ENCODE measurements around the gene HELT. TPM values are rescaled to one million over a fixed set of nuclear protein-coding genes. Genes with fewer than 3 reads are reported as not detected.
A peak's percentile ranks its signal among the peaks of the same experiment; 100 is the strongest.

Gene HELT
- total RNA-seq, 1 donor from 2014 or later = not detected

DNA sequence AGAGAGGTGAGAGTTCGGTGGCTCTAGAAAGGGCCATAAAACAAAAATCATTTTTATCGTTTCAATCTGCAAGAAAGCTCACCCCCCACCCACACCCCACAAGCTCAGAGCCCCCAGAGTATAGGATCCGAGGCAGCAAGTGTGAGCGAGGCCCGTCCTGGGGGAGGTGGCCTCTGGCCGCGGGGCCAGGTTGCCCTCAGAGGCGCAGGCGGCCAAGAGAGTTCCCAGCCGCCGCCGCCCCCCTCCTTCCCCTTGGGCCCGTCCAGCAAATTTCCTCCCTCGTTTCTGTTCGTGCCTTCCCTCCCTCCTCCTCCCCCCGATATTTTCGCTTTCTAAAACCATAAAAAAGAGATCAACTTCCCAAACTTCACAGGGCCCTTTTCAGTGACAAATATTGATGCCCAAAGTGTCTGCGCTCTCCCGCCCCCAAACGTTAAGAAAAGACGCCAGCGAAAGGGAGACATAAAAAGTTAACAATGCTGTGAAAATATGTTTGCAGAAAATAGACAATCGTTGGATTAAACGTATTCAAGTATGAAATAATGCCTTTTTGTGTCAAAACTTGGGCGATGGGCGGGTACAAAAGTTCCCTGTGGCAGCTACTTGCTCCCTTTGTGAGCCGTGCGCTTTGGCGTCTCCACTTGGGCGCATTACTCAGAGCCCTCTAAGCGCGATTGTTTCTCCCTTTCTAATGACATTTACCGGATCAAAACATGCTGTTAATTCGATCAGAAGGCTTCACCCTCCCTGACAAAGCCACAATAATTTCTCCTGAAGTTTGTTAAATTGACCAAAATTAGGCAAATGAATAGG lies 1.1 kb upstream of the HELT start:
- Histone ChIP-seq H3K27ac (no peak overlapping the region), H3K4me1 (peaks cover 32% of the 10 kb centered on the region), H3K27me3 (peaks cover 11% of the 10 kb centered on the region), H3K9me3 (no peaks in the 10 kb centered on the region), H3K36me3 (no peaks in the 10 kb centered on the region), H3K4me3 (no peak overlapping the region)
- TF ChIP-seq, protein P1, sequence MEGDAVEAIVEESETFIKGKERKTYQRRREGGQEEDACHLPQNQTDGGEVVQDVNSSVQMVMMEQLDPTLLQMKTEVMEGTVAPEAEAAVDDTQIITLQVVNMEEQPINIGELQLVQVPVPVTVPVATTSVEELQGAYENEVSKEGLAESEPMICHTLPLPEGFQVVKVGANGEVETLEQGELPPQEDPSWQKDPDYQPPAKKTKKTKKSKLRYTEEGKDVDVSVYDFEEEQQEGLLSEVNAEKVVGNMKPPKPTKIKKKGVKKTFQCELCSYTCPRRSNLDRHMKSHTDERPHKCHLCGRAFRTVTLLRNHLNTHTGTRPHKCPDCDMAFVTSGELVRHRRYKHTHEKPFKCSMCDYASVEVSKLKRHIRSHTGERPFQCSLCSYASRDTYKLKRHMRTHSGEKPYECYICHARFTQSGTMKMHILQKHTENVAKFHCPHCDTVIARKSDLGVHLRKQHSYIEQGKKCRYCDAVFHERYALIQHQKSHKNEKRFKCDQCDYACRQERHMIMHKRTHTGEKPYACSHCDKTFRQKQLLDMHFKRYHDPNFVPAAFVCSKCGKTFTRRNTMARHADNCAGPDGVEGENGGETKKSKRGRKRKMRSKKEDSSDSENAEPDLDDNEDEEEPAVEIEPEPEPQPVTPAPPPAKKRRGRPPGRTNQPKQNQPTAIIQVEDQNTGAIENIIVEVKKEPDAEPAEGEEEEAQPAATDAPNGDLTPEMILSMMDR (IDR thresholded peaks at IDR 0.05) = no peak
- no peak for TF ChIP-seq POLR2AphosphoS5 (IDR thresholded peaks at IDR 0.05; ENCODE audit: insufficient read depth in 1 of 2, low read depth in 1 of 2)
- no peak for TF ChIP-seq POLR2A (IDR thresholded peaks at IDR 0.05)
- intact Hi-C loops (cut with DNase I) = no loop called here
- DNase-seq (ENCODE audit: extremely low spot score in 2 of 2) = no peak

GRCh38 chr4:185018834-185019455 lies 655 bp downstream of the HELT start:
- H3K27me3 ChIP-seq = peaks cover 11% of the 10 kb centered on the region
- no peak for TF ChIP-seq POLR2A (IDR thresholded peaks at IDR 0.05)
- TF ChIP-seq, protein P1 (IDR thresholded peaks at IDR 0.05) = no peak
- no peak for TF ChIP-seq POLR2AphosphoS5 (IDR thresholded peaks at IDR 0.05; ENCODE audit: insufficient read depth in 1 of 2, low read depth in 1 of 2)
- no peak for DNase-seq (ENCODE audit: extremely low spot score in 2 of 2)
- intact Hi-C loops (cut with DNase I) = no loop called here
- no peak overlapping the region for H3K4me3 ChIP-seq
- H3K36me3 ChIP-seq = no peaks in the 10 kb centered on the region
- no peak overlapping the region for H3K27ac ChIP-seq
- peaks cover 32% of the 10 kb centered on the region for H3K4me1 ChIP-seq
- no peaks in the 10 kb centered on the region for H3K9me3 ChIP-seq

- TF ChIP-seq POLR2AphosphoS5 (IDR thresholded peaks at IDR 0.05; ENCODE audit: insufficient read depth in 1 of 2, low read depth in 1 of 2) (no peak), POLR2A (IDR thresholded peaks at IDR 0.05) (no peak)
- TF ChIP-seq, protein P1 (IDR thresholded peaks at IDR 0.05) = no peak
- Histone ChIP-seq H3K27me3 (peaks cover 11% of the 10 kb centered on the region), H3K36me3 (no peaks in the 10 kb centered on the region), H3K4me3 (peak overlapping the region; percentile 8 to 11), H3K4me1 (peaks cover 32% of the 10 kb centered on the region), H3K27ac (no peak overlapping the region), H3K9me3 (no peaks in the 10 kb centered on the region)
- DNase-seq (ENCODE audit: extremely low spot score in 2 of 2) = no peak
- intact Hi-C loops (cut with DNase I) = no loop called here
Observed at GRCh38 chr4:185019456-185020292, 1.4 kb downstream of the HELT start.

DNA sequence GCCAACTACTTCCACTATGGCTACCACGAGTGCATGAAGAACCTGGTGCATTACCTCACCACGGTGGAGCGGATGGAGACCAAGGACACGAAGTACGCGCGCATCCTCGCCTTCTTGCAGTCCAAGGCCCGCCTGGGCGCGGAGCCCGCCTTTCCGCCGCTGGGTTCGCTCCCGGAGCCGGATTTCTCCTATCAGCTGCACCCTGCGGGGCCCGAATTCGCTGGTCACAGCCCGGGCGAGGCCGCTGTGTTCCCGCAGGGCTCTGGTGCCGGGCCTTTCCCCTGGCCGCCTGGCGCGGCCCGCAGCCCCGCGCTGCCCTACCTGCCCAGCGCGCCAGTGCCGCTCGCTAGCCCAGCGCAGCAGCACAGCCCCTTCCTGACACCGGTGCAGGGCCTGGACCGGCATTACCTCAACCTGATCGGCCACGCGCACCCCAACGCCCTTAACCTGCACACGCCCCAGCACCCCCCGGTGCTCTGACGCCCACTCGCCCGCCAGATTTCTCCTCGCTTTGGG lies 2.1 kb downstream of the HELT start:
- no peak for DNase-seq (ENCODE audit: extremely low spot score in 2 of 2)
- TF ChIP-seq POLR2A (IDR thresholded peaks at IDR 0.05) = no peak
- TF ChIP-seq, protein P1 (IDR thresholded peaks at IDR 0.05) = no peak
- no peak for TF ChIP-seq POLR2AphosphoS5 (IDR thresholded peaks at IDR 0.05; ENCODE audit: insufficient read depth in 1 of 2, low read depth in 1 of 2)
- Histone ChIP-seq H3K9me3 (no peaks in the 10 kb centered on the region), H3K4me1 (peaks cover 32% of the 10 kb centered on the region), H3K27ac (no peak overlapping the region), H3K36me3 (no peaks in the 10 kb centered on the region), H3K4me3 (peak overlapping the region; percentile 8 to 11), H3K27me3 (peaks cover 11% of the 10 kb centered on the region)
- intact Hi-C loops (cut with DNase I) = no loop called here

All from vagina (tissue), 2 donors.